Naive thymus-derived CD4-positive, alpha-beta T cell (primary cell): ENCODE results near the gene CENPB. TPM values are rescaled to one million over a fixed set of nuclear protein-coding genes. Genes with fewer than 3 reads are reported as not detected.

Source experiments
- ATAC-seq: fragments of 150-1000 bp; cut with Tn5 transposase; 2 replicates; pipeline ENCODE4 v1.10.0; 2021; ENCODE audit warnings: mild to moderate bottlenecking, moderate library complexity
- CTCF ChIA-PET: fragments of 350-600 bp; sonication (Branson Sonifier 250); formaldehyde crosslinking; loops from one replicate; lab custom pipeline; 2021; ENCODE audit warnings: antibody characterized with exemption; lab: Charles Lee
- POLR2A ChIA-PET: fragments of 350-600 bp; sonication (Branson Sonifier 250); formaldehyde crosslinking; loops from one replicate; lab custom pipeline; 2021; ENCODE audit warnings: antibody characterized with exemption, inconsistent platforms; lab: Charles Lee
- DNase-seq, 9 donors: peaks; one replicate each; pipeline versions ENCODE4 v3.0.0 to v3.0.0-alpha.2; 2020 to 2022; ENCODE audit warnings: mixed read lengths in 1 of 9
- H3K27ac ChIP-seq: one replicate; pipeline ENCODE4 v1.7.0; 2013; ENCODE audit warnings: mild to moderate bottlenecking, low read depth, low read length, moderate library complexity
- H3K27me3 ChIP-seq, 2 donors: one replicate each; pipeline ENCODE4 v1.7.0; 2013; ENCODE audit warnings: low read length in 2 of 2, mild to moderate bottlenecking in 2 of 2, moderate library complexity in 2 of 2; ENCODE audit not compliant: control insufficient read depth in 2 of 2, insufficient read depth in 2 of 2
- H3K36me3 ChIP-seq, 3 experiments: 1 replicate in 2 of 3; 2 replicates in 1 of 3; pipeline ENCODE4 v1.7.0; 2013; ENCODE audit warnings: low read length in 3 of 3, mild to moderate bottlenecking in 3 of 3, moderate library complexity in 1 of 3; ENCODE audit not compliant: insufficient read depth in 3 of 3, control insufficient read depth in 2 of 3
- H3K4me1 ChIP-seq, 2 donors: one replicate each; pipeline ENCODE4 v1.7.0; 2013; ENCODE audit warnings: low read length in 2 of 2, mild to moderate bottlenecking in 2 of 2, moderate library complexity in 1 of 2; ENCODE audit not compliant: control insufficient read depth in 2 of 2, insufficient read depth in 2 of 2
- H3K4me3 ChIP-seq: 2 replicates; pipeline ENCODE4 v1.7.0; 2013; ENCODE audit warnings: mild to moderate bottlenecking, low read length
- H3K9me3 ChIP-seq, 3 experiments: 1 replicate in 2 of 3; 2 replicates in 1 of 3; pipeline ENCODE4 v1.7.0; 2013; ENCODE audit warnings: low read length in 3 of 3; ENCODE audit not compliant: control insufficient read depth in 2 of 3
- H3K27ac Mint-ChIP-seq, 9 donors: one replicate each; pipeline ENCODE4 v1.8.0; 2020 to 2022; ENCODE audit warnings: mixed read lengths in 9 of 9, mild to moderate bottlenecking in 8 of 9, moderate library complexity in 5 of 9, inconsistent platforms in 2 of 9
- H3K27me3 Mint-ChIP-seq, 5 donors: one replicate each; pipeline ENCODE4 v1.8.0; 2021 to 2022; ENCODE audit warnings: mixed read lengths in 5 of 5, mild to moderate bottlenecking in 1 of 5
- H3K36me3 Mint-ChIP-seq, 5 donors: one replicate each; pipeline ENCODE4 v1.8.0; 2020 to 2022; ENCODE audit warnings: mixed read lengths in 5 of 5, mild to moderate bottlenecking in 3 of 5, inconsistent platforms in 1 of 5
- H3K4me1 Mint-ChIP-seq, 7 donors: one replicate each; pipeline ENCODE4 v1.8.0; 2020 to 2022; ENCODE audit warnings: mixed read lengths in 7 of 7, mild to moderate bottlenecking in 3 of 7, inconsistent platforms in 1 of 7
- H3K4me3 Mint-ChIP-seq, 10 donors: one replicate each; pipeline ENCODE4 v1.8.0; 2020 to 2022; ENCODE audit warnings: mild to moderate bottlenecking in 10 of 10, mixed read lengths in 10 of 10, moderate library complexity in 6 of 10, inconsistent platforms in 2 of 10
- H3K9me3 Mint-ChIP-seq, 11 donors: one replicate each; pipeline ENCODE4 v1.8.0; 2020 to 2022; ENCODE audit warnings: mixed read lengths in 11 of 11, mild to moderate bottlenecking in 4 of 11, inconsistent platforms in 1 of 11, moderate library complexity in 1 of 11
- intact Hi-C, 2 donors: fragments of 100-400 bp; cut with micrococcal nuclease; formaldehyde crosslinking; loops; one replicate each; pipeline ENCODE4 v1.15.1; 2023
- polyA plus RNA-seq, 2 donors: library from polyadenylated mRNA; unstranded; fragments of 300-500 nt; fragmentation: Illumina TruSeq; gene quantifications; one replicate each; pipeline ENCODE4 v1.2.3, GENCODE V29; 2021
- total RNA-seq, 6 experiments: library from RNA in 5 of 6; stranded (reverse) in 5 of 6; gene quantifications; 1 replicate in 5 of 6; 2 replicates in 1 of 6; pipeline ENCODE4 v1.2.3 and lab custom pipeline; 2021 to 2026

Gene CENPB
- total and polyA plus RNA-seq, 7 experiments from 2014 or later = 1.3 to 73.6 (median 43.2) TPM

GRCh38 chr20:3803289-3803688, 16.7 kb upstream of the CENPB start:
- H3K27ac ChIP-seq = peak overlapping the region; percentile 78
- no peak for ATAC-seq

GRCh38 chr20:3802524-3803239, 16.1 kb upstream of the CENPB start:
- Mint-ChIP-seq H3K27ac (peak overlapping the region; percentile 78 to 98 (median 91)), H3K4me1 (peaks cover 53 to 94% (median 74%) of the 10 kb centered on the region in 7 donors), H3K9me3 (no peaks in the 10 kb centered on the region), H3K36me3 (peaks cover 16 to 73% (median 53%) of the 10 kb centered on the region in 5 donors), H3K4me3 (peak overlapping the region in 7 of 10 donors; percentile 19 to 65 (median 50)), H3K27me3 (no peaks in the 10 kb centered on the region)
- Histone ChIP-seq H3K27ac (peak overlapping the region; percentile 78), H3K9me3 (no peaks in the 10 kb centered on the region), H3K4me1 (peaks cover 50 to 54% of the 10 kb centered on the region in 2 donors), H3K4me3 (no peak overlapping the region), H3K27me3 (no peaks in the 10 kb centered on the region), H3K36me3 (peaks cover 36 to 72% (median 43%) of the 10 kb centered on the region in 3 experiments)
- ATAC-seq = no peak
- intact Hi-C loops = no loop called here
- DNase-seq = no peak
- POLR2A ChIA-PET = interaction anchor here (1.0 kb wide), 2 partner anchors 8 to 9 kb away, joined by 3 read pairs; no protein-coding TSS in a partner anchor
- CTCF ChIA-PET = interaction anchor here (4.7 kb wide), 1 partner anchor 10 kb away, joined by 45 read pairs; no protein-coding TSS in a partner anchor

More at GRCh38 chr20:3803289-3803688, 16.7 kb upstream of the CENPB start:
- ChIA-PET POLR2A (interaction anchor here (1.0 kb wide), 1 partner anchor 8 kb away, joined by 3 read pairs; no protein-coding TSS in a partner anchor), CTCF (no interaction called here)
- intact Hi-C loops = no loop called here
- H3K27me3 ChIP-seq = no peaks in the 10 kb centered on the region
- H3K9me3 Mint-ChIP-seq = no peaks in the 10 kb centered on the region
- peaks cover 54% of the 10 kb centered on the region in 2 donors for H3K4me1 ChIP-seq
- DNase-seq = no peak
- H3K4me3 Mint-ChIP-seq = peak overlapping the region in 4 of 10 donors; percentile 0 to 46 (median 28)
- peaks cover 53 to 94% (median 72%) of the 10 kb centered on the region in 7 donors for H3K4me1 Mint-ChIP-seq
- no peak overlapping the region for H3K4me3 ChIP-seq
- H3K27ac Mint-ChIP-seq = peak overlapping the region; percentile 78 to 98 (median 91)
- peaks cover 36 to 70% (median 43%) of the 10 kb centered on the region in 3 experiments for H3K36me3 ChIP-seq
- no peaks in the 10 kb centered on the region for H3K9me3 ChIP-seq
- H3K27me3 Mint-ChIP-seq = no peaks in the 10 kb centered on the region
- peaks cover 14 to 67% (median 49%) of the 10 kb centered on the region in 5 donors for H3K36me3 Mint-ChIP-seq

GRCh38 chr20:3801846-3802245, 15.3 kb upstream of the CENPB start:
- H3K4me3 ChIP-seq = no peak overlapping the region
- peaks cover 19 to 76% (median 57%) of the 10 kb centered on the region in 5 donors for H3K36me3 Mint-ChIP-seq
- no peak for ATAC-seq
- peaks cover 42 to 45% of the 10 kb centered on the region in 2 donors for H3K4me1 ChIP-seq
- H3K27ac ChIP-seq = peak overlapping the region; percentile 78
- peak overlapping the region in 7 of 9 donors; percentile 91 to 100 (median 97) for H3K27ac Mint-ChIP-seq
- no peaks in the 10 kb centered on the region for H3K27me3 Mint-ChIP-seq
- intact Hi-C loops = no loop called here
- H3K9me3 Mint-ChIP-seq = no peaks in the 10 kb centered on the region
- ChIA-PET POLR2A (interaction anchor here (1.0 kb wide), 1 partner anchor 10 kb away, joined by 3 read pairs; no protein-coding TSS in a partner anchor), CTCF (interaction anchor here (4.7 kb wide), 1 partner anchor 11 kb away, joined by 45 read pairs; no protein-coding TSS in a partner anchor)
- H3K4me3 Mint-ChIP-seq = peak overlapping the region in 1 of 10 donors; percentile 46
- H3K27me3 ChIP-seq = no peaks in the 10 kb centered on the region
- no peaks in the 10 kb centered on the region for H3K9me3 ChIP-seq
- peaks cover 36 to 73% (median 43%) of the 10 kb centered on the region in 3 experiments for H3K36me3 ChIP-seq
- H3K4me1 Mint-ChIP-seq = peaks cover 51 to 91% (median 67%) of the 10 kb centered on the region in 7 donors
- DNase-seq = no peak

GRCh38 chr20:3801299-3801698, 14.8 kb upstream of the CENPB start:
- Mint-ChIP-seq H3K9me3 (no peaks in the 10 kb centered on the region), H3K27me3 (no peaks in the 10 kb centered on the region), H3K4me3 (peak overlapping the region in 6 of 10 donors; percentile 17 to 99 (median 36))

GRCh38 chr20:3800878-3801260, 14.3 kb upstream of the CENPB start:
- Histone ChIP-seq H3K27me3 (no peaks in the 10 kb centered on the region), H3K36me3 (peaks cover 36 to 76% (median 43%) of the 10 kb centered on the region in 3 experiments), H3K27ac (peak overlapping the region; percentile 78), H3K9me3 (no peaks in the 10 kb centered on the region), H3K4me3 (no peak overlapping the region), H3K4me1 (peaks cover 40 to 44% of the 10 kb centered on the region in 2 donors)
- Mint-ChIP-seq H3K27ac (peak overlapping the region; percentile 73 to 100 (median 97)), H3K9me3 (no peaks in the 10 kb centered on the region), H3K4me1 (peaks cover 49 to 83% (median 66%) of the 10 kb centered on the region in 7 donors), H3K27me3 (no peaks in the 10 kb centered on the region), H3K4me3 (peak overlapping the region in 6 of 10 donors; percentile 17 to 99 (median 69)), H3K36me3 (peaks cover 19 to 74% (median 52%) of the 10 kb centered on the region in 5 donors)
- POLR2A ChIA-PET = interaction anchor here (2.2 to 2.5 kb wide), 2 partner anchors 12 to 33 kb away, joined by 12 to 24 read pairs; partner anchors contain the start of genes ADISSP and CENPB
- no peak for ATAC-seq
- intact Hi-C loops = no loop called here
- no peak for DNase-seq
- CTCF ChIA-PET = interaction anchor here (0.9 to 4.7 kb wide), 2 partner anchors 12 to 20 kb away, joined by 3 to 45 read pairs; partner anchors contain the start of gene AP5S1

More at GRCh38 chr20:3801299-3801698, 14.8 kb upstream of the CENPB start:
- no peaks in the 10 kb centered on the region for H3K9me3 ChIP-seq
- intact Hi-C loops = no loop called here
- ATAC-seq (no peak), DNase-seq (no peak)
- peaks cover 36 to 79% (median 43%) of the 10 kb centered on the region in 3 experiments for H3K36me3 ChIP-seq
- H3K4me1 Mint-ChIP-seq = peaks cover 49 to 87% (median 66%) of the 10 kb centered on the region in 7 donors
- ChIA-PET CTCF (interaction anchor here (4.7 kb wide), 1 partner anchor 11 kb away, joined by 45 read pairs; no protein-coding TSS in a partner anchor), POLR2A (interaction anchor here (2.5 kb wide), 1 partner anchor 12 kb away, joined by 24 read pairs; the partner anchor contains the start of gene CENPB)
- peaks cover 42 to 44% of the 10 kb centered on the region in 2 donors for H3K4me1 ChIP-seq
- H3K27ac Mint-ChIP-seq = peak overlapping the region; percentile 73 to 100 (median 97)
- peak overlapping the region; percentile 78 for H3K27ac ChIP-seq
- no peak overlapping the region for H3K4me3 ChIP-seq
- peaks cover 19 to 75% (median 56%) of the 10 kb centered on the region in 5 donors for H3K36me3 Mint-ChIP-seq
- no peaks in the 10 kb centered on the region for H3K27me3 ChIP-seq

GRCh38 chr20:3800256-3800877, 13.8 kb upstream of the CENPB start:
- H3K4me3 Mint-ChIP-seq = peak overlapping the region; percentile 32 to 99 (median 97)
- Histone ChIP-seq H3K27me3 (no peaks in the 10 kb centered on the region), H3K9me3 (no peaks in the 10 kb centered on the region), H3K36me3 (peaks cover 36 to 73% (median 43%) of the 10 kb centered on the region in 3 experiments), H3K27ac (peak overlapping the region; percentile 78), H3K4me1 (peaks cover 36 to 46% of the 10 kb centered on the region in 2 donors), H3K4me3 (peak overlapping the region; percentile 90)
- H3K27me3 Mint-ChIP-seq = no peaks in the 10 kb centered on the region
- ChIA-PET POLR2A (interaction anchor here (1.0 to 2.5 kb wide), 4 partner anchors 11 to 55 kb away, joined by 3 to 24 read pairs (median 8); partner anchors contain the start of genes ADISSP and CENPB), CTCF (interaction anchor here (0.9 to 4.7 kb wide), 3 partner anchors 12 to 20 kb away, joined by 3 to 45 read pairs (median 12); partner anchors contain the start of gene AP5S1)
- intact Hi-C loops = no loop called here
- no peak for ATAC-seq
- H3K36me3 Mint-ChIP-seq = peaks cover 15 to 69% (median 47%) of the 10 kb centered on the region in 5 donors
- peaks cover 47 to 79% (median 62%) of the 10 kb centered on the region in 7 donors for H3K4me1 Mint-ChIP-seq
- H3K9me3 Mint-ChIP-seq = no peaks in the 10 kb centered on the region
- H3K27ac Mint-ChIP-seq = peak overlapping the region; percentile 74 to 100 (median 97)
- no peak for DNase-seq
